HG03066 (cell line): ENCODE measurements around the gene NDUFB6.
A peak's percentile ranks its signal among the peaks of the same experiment; 100 is the strongest.
"Not testable (repeated sequence)": the region's sequence is repeated elsewhere in the genome, so short reads cannot be mapped to it uniquely, and the experiment has no call there.

Source experiments
- ATAC-seq: cut with Tn5 transposase; IDR thresholded peaks from one replicate; pipeline ENCODE4 v1.9.1; 2021; ENCODE audit warnings: low read depth; ENCODE audit not compliant: unreplicated experiment

NDUFB6 gene

DNA sequence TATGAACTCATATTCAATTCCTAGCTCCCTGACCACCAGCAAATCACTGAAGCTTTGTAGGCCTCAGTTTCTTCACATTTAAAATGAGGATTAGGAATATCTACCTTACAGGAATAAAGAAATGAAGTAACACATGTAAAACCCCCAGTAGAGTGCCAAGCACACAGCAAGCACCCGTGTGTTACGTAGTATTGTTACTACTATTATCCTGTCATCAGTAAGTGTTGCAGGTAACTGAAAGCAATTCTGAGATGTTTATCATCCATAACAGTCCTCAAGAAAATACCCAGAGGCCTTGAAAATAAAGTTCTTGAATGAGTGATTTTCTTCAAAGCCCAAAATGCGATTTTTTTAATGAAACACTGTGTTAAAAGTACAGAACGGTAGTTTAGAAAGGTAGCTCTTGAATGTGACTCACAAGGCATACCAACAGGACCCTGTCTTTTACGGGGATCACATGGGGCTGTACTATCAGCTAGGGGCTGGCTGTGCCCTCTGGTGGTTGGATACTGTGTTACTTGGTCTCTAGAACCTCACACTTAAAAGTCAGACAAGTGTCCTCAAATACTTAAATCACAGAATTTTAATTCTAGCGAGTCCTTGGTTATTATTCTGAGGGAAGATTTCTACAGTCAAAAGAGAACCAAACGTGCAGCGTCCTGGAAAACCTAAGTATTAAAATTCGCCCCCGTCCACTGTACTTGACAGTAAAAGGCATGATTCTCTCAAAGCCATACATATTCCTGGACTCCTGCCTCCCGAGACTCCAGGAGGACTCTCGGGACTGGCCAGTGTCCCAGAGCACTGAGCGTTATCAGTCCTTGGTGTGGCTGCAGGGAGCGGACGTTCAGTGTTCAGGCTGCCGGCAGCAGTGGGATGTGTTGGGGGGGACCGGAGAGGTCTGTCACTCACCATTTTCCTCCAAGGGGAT is 725 bp downstream of the NDUFB6 start:
- ATAC-seq: peak; percentile 85

DNA sequence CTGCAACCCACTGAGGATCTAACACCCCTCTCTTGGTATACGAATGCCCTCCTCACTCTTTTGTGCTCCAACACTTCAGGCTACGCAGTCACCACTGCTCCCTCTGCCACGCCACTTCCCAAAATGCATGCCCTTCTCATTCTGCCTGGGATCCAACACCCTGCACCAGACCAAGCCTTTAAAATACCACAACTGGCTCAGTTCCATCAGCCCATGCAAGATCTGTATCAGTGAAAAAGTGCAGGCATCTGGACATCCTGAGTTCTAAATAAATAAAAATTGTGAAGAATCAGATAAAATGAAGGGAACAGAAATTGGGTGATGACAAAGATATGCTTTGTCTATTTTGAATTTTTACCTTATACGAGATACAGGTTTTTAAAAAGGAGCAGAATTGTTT is 2.7 kb downstream of the NDUFB6 start:
- ATAC-seq: no peak

GRCh38 chr9:32566770-32567169 is 6.2 kb downstream of the NDUFB6 start:
- ATAC-seq: no peak

DNA sequence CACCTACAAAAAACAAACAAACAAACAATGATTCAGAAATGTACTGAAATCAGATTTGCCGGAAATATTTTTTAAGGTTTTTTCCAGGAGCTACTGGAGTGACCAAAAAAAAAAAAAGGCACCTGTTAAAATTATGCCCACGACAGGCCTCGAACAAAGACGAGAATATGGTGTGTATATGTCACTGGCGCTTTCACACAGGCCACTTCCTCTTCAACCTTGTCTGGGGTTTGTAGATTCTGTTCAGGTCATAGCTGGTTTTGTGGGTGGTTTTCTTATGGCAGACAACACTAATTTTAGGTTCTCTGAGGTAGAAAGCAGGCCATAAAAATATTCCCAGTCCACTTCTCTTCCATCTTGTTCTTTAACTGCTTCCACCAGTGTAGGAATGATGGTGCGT is 7.0 kb downstream of the NDUFB6 start:
- ATAC-seq: no peak

DNA sequence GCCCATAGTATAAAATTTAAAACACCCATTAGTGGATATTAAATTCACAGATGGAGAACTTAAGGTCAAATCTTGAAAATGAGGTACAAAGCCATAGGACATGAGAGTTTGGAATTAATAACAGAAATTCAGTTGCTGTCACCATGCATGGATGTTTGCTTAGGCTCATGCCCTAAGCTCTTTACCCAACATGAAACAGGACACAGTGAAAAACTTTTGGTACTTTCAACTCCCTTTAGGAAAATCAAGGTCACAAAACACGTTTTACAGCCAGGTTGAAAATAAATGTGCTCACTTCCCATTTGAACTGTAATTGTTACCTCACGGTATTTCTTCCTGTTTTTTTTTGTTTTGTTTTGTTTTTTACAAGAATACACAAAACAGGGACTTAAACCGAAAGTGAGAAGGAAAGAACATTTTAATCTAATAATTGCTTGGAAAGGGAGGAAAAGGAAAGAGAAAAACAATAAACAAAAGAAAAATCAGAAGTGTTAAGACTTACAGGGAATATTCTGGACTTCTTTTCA is 14.5 kb downstream of the NDUFB6 start:
- ATAC-seq: no peak

GRCh38 chr9:32554591-32554990 is 18.4 kb downstream of the NDUFB6 start:
- no peak for ATAC-seq

DNA sequence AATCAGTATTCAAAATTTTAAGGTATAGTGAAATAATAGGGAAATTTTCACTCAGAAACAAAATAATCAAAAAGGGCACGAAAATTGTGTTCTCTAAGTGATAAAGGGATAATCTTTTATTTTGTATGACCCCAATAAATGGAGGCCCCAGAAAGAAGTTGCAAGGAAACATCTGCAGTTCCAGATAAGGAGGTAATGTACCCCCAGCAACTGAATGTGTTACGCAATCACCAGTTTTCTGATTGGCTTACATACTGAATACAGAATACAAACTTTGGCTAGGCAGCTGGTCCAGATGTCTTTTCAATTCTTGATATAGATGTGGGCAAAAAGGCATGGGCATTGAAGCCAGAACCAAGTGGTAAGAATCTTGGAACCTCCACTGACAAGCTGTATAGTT is 18.9 kb downstream of the NDUFB6 start:
- no peak for ATAC-seq

DNA sequence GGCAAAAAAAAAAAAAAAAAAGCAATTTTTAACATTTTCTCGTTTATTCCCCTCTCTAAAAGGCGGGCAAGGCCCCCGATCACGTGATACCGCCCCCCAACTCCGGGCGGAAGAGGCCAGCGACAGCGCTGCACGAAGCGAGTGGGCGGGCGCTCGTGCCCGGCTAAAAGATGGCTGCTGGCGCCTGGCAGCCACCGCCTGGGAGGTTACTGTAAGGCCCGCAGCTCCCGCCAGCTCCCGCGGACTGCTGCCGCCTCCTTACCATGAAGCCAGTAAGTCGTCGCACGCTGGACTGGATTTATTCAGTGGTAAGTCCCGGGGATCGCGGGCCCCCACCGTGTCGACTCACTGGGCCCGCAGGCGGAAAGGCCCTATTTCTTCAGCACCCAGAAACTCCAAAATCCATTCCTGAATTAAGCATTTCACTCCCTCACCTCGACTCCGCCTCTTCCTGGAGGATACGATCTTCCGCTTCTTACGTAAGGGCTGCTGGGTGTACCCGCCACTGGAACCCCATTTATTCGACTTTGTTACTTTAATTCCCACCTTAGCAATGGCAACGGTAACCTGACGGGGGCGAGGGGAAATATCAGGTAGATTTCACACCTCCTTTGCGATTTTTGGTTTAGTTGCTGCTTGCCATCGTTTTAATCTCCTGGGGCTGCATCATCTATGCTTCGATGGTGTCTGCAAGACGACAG is 20.6 kb downstream of the NDUFB6 start, which contains the start of the genes SMIM27 and TOPORS:
Gene SMIM27 (plus strand): TSS at position 156 of the 701 bp plus-strand sequence. CDS start 108 bp downstream, at position 264.
Gene TOPORS (minus strand): TSS at position 415 of the 701 bp plus-strand sequence. CDS start 150 bp downstream, at position 265.
- peak; percentile 64 for ATAC-seq

DNA sequence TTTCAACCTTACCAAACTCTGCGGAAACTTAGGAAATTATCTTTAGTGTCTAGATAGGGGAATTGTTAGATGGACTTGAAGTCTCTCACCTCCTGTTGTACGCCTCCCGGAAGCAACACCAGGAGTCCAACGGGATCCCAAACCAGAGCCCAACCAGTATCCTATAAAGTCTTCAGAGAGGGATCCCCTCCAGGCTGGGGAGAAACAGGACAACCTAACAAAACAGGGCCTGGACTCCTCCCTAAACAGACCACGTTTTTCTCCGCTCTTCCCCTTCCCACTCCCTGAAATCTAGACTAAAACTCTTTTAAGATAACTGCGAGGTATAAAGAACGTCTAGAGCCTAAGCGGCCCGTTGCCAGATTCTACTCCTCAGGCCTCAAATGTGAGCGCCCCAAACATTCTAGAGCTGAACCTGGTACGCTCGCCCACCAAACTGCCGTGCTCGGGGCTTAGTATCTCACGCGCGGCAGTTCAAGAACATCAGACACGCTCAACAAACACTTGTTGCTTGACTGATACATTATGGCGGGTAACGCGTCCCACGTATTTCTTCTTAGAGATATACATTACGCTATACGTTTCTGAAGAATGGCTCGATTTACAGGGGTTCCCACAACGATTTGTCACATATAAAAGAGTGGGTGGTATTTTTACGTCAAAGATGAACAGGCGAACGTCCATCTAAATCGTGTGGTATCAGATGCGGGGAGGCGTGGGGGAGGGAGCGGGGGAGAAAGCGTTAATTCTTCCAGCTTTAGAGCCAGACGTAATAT is 21.5 kb downstream of the NDUFB6 start:
- peak; percentile 10 for ATAC-seq

GRCh38 chr9:32550562-32551275 is 22.2 kb downstream of the NDUFB6 start:
- ATAC-seq: peak; percentile 57

DNA sequence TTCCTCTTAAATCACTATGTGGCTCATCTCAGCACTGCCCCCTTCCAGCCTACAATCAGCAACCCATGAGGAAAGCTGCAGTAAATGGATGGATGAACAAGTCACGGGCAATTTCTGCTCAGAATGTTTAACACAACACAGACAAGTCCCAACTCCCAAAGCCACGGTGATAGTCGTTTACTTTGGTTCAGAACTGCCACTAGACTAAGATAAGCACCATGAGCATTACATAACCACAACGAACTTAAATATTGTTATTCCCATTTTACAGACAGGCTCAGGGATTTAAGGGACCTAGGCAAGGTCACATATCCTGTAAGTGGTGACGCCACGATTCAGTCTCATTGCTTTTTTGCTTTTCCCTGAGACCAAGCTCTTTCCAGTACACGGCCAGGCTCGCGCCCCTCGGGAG is 22.8 kb downstream of the NDUFB6 start:
- ATAC-seq: no peak

DNA sequence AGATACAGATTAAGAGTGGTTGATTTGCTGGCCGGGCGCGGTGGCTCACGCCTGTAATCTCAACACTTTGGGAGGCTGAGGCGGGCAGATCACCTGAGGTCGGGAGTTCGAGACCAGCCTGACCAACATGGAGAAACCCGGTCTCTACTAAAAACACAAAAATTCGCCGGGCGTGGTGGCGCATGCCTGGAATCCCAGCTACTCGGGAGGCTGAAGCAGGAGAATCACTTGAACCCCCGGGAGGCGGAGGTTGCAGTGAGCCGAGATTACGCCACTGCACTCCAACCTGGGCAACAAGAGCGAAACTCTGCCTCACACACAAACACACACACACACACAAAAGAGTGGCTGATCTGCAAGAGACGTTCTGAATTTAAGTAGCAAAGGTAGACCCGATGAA is 24.7 kb downstream of the NDUFB6 start:
- not testable (repeated sequence) for ATAC-seq

GRCh38 chr9:32545884-32546283 is 27.1 kb downstream of the NDUFB6 start:
- no peak for ATAC-seq

GRCh38 chr9:32543047-32543446 is 29.9 kb downstream of the NDUFB6 start:
- no peak for ATAC-seq

- ATAC-seq: no peak
Observed at GRCh38 chr9:32533816-32534215, 39.1 kb downstream of the NDUFB6 start.

- no peak for ATAC-seq
Observed at GRCh38 chr9:32533336-32533735, 39.6 kb downstream of the NDUFB6 start.

DNA sequence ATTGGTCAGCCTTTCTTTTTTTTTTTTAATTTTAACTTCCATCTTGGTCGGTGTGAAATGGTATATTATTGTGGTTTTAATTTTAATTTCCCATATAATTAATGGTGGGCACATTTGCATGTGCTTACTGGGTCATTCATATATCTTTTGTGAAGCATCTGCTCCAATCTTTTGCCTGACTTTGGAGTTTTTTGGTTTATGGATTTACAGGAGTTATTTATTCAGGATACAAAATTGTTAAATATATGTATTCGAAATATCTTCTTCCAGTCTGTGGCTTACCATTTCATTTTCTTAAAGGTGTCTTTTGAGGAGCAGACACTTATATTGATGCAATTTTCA is 46.3 kb downstream of the NDUFB6 start:
- ATAC-seq: no peak

DNA sequence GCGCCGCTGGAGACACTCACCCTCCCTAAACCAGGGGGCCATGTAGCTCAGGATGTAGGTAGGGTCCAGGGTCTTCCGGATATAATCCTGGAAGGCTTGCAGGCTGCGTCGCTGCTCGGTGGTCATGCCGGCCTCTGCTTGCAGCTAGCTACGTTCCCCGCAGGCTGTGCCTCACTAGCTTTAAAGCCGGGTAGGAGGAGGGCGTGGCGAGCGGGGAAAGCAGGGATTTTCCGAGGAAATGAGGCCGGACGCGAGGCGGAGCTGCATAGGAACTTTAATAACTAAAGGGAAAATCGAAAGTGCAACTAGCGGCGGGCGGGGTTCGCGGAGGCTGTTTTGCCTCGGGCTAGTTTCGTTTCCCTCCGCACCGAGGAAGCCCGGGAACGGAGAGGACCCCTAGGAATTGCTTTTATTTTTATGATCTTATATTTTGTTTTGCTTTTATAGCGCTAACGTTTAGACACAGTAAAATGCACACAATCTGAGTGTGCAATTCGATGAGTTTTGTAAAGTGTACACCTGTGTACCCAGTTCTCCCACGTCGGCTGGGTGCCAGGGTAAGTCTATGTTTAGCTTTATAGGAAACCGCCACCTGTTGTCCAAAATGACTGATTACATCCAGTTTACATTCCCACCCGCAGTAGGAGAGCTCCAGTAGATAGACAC is 46.8 kb downstream of the NDUFB6 start, which contains the start of gene RIGI:
Gene RIGI (minus strand): TSS at position 156 of the 666 bp plus-strand sequence. CDS start 30 bp downstream, at position 126.
- peak; percentile 56 for ATAC-seq

DNA sequence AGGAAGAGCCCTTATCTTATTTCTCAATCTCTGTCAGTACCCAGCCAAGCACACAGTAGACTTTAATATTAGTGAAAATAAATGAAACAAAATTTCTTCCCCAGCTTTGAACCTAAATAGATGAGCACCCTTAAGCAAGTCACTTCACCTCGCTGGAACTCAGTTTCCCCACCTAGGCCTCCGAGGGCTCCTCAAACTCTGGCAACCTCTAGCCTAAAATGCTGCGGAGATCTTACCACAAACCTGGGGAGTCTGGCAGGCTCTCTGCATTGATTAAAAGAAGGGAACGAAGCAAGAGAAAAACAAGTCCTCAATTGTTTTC is 47.3 kb downstream of the NDUFB6 start:
- ATAC-seq: peak; percentile 10
